ENCODE measurements around the gene ITGA1.

Gene ITGA1

GRCh38 chr5:52922384-52922783 is 134.7 kb downstream of the ITGA1 start:
- no peak overlapping the region for H3K4me3 ChIP-seq (ENCODE audit: low read depth, low read length)
- no peak for TF ChIP-seq CTCF (IDR thresholded peaks at IDR 0.05; ENCODE audit: low read depth, low read length)

- no peak overlapping the region for H3K4me3 ChIP-seq (ENCODE audit: low read depth, low read length)
- TF ChIP-seq CTCF (IDR thresholded peaks at IDR 0.05; ENCODE audit: low read depth, low read length) = no peak
These were observed 136.7 kb downstream of the ITGA1 start for GRCh38 chr5:52924456-52924855.

- no peak overlapping the region for H3K4me3 ChIP-seq (ENCODE audit: low read depth, low read length)
- no peak for TF ChIP-seq CTCF (IDR thresholded peaks at IDR 0.05; ENCODE audit: low read depth, low read length)
These were observed 137.3 kb downstream of the ITGA1 start for GRCh38 chr5:52925001-52925400.

GRCh38 chr5:52928689-52929088 is 141.0 kb downstream of the ITGA1 start:
- no peak overlapping the region for H3K4me3 ChIP-seq (ENCODE audit: low read depth, low read length)
- TF ChIP-seq CTCF (IDR thresholded peaks at IDR 0.05; ENCODE audit: low read depth, low read length) = no peak

GRCh38 chr5:52938226-52938625 is 150.5 kb downstream of the ITGA1 start:
- no peak overlapping the region for H3K4me3 ChIP-seq (ENCODE audit: low read depth, low read length)
- no peak for TF ChIP-seq CTCF (IDR thresholded peaks at IDR 0.05; ENCODE audit: low read depth, low read length)

- H3K4me3 ChIP-seq (ENCODE audit: low read depth, low read length) = no peak overlapping the region
- TF ChIP-seq CTCF (IDR thresholded peaks at IDR 0.05; ENCODE audit: low read depth, low read length) = no peak
These were observed 155.6 kb downstream of the ITGA1 start for GRCh38 chr5:52943285-52943684.

- no peak for TF ChIP-seq CTCF (IDR thresholded peaks at IDR 0.05; ENCODE audit: low read depth, low read length)
- no peak overlapping the region for H3K4me3 ChIP-seq (ENCODE audit: low read depth, low read length)
These were observed 156.1 kb downstream of the ITGA1 start for GRCh38 chr5:52943808-52944207.
